WTC11 (cell line): Measurements from ENCODE around the gene SLC20A1. TPM values are rescaled to one million over a fixed set of nuclear protein-coding genes. Genes with fewer than 3 reads are reported as not detected.

Experiments
- ATAC-seq: fragments of 200-7000 bp; cut with Tn5 transposase; 2 replicates; pipeline ENCODE4 v1.10.0; 2021; ENCODE audit warnings: mild to moderate bottlenecking, moderate library complexity
- CTCF ChIA-PET: fragments of 300-600 bp; sonication (Branson Sonifier 250); formaldehyde crosslinking; loops from one replicate; lab custom pipeline; 2021; ENCODE audit warnings: antibody characterized with exemption; lab: Charles Lee
- POLR2A ChIA-PET: fragments of 350-600 bp; sonication (Branson Sonifier 250); formaldehyde crosslinking; loops from one replicate; lab custom pipeline; 2021; ENCODE audit warnings: antibody characterized with exemption; lab: Charles Lee
- DNase-seq: peaks from one replicate; pipeline ENCODE4 v3.0.0; 2021; ENCODE audit warnings: low spot score
- H3K27ac Mint-ChIP-seq: 2 replicates; pipeline ENCODE4 v1.8.0; 2021; ENCODE audit warnings: mixed read lengths
- H3K27me3 Mint-ChIP-seq: 2 replicates; pipeline ENCODE4 v1.8.0; 2021; ENCODE audit warnings: low read depth, mild to moderate bottlenecking, moderate library complexity, mixed read lengths
- H3K36me3 Mint-ChIP-seq: 2 replicates; pipeline ENCODE4 v1.8.0; 2021; ENCODE audit warnings: mixed read lengths
- H3K4me1 Mint-ChIP-seq: 2 replicates; pipeline ENCODE4 v1.8.0; 2022; ENCODE audit warnings: mixed read lengths
- H3K4me3 Mint-ChIP-seq: 2 replicates; pipeline ENCODE4 v1.8.0; 2021; ENCODE audit warnings: mild to moderate bottlenecking, moderate library complexity, mixed read lengths
- H3K9me3 Mint-ChIP-seq: 2 replicates; pipeline ENCODE4 v1.8.0; 2021; ENCODE audit warnings: mixed read lengths
- ARID4B ChIP-seq: sonication (generic); formaldehyde crosslinking; IDR thresholded peaks from 2 replicates; pipeline ENCODE4 v1.8.0; 2023; ENCODE audit warnings: missing genetic modification reagents, mild to moderate bottlenecking, borderline replicate concordance
- CDX4 ChIP-seq: fragments of 250-450 bp; sonication (Bioruptor Pico); IDR thresholded peaks from 2 replicates; pipeline ENCODE4 v1.9.0; 2021; ENCODE audit warnings: moderate library complexity, mild to moderate bottlenecking, inconsistent platforms, borderline replicate concordance
- CREM ChIP-seq: sonication (generic); formaldehyde crosslinking; IDR thresholded peaks from 2 replicates; pipeline ENCODE4 v1.8.1; 2022; ENCODE audit warnings: mild to moderate bottlenecking, missing genetic modification reagents, moderate library complexity
- E2F4 ChIP-seq: sonication (generic); formaldehyde crosslinking; IDR thresholded peaks from 2 replicates; pipeline ENCODE4 v1.8.1; 2022; ENCODE audit warnings: low read depth, mild to moderate bottlenecking, moderate library complexity, missing genetic modification reagents, borderline replicate concordance
- ERG ChIP-seq: fragments of 250-450 bp; sonication (Bioruptor Pico); IDR thresholded peaks from 2 replicates; pipeline ENCODE4 v1.8.0; 2021; ENCODE audit warnings: mild to moderate bottlenecking
- FOXP1 ChIP-seq: sonication (generic); formaldehyde crosslinking; IDR thresholded peaks from 2 replicates; pipeline ENCODE4 v1.8.0; 2022; ENCODE audit warnings: missing genetic modification reagents, mild to moderate bottlenecking, moderate library complexity, borderline replicate concordance
- GABPB1 ChIP-seq: sonication (generic); formaldehyde crosslinking; IDR thresholded peaks from 2 replicates; pipeline ENCODE4 v1.8.1; 2023; ENCODE audit warnings: mild to moderate bottlenecking, missing genetic modification reagents
- HMGA2 ChIP-seq: fragments of 250-450 bp; sonication (Bioruptor Pico); IDR thresholded peaks from 2 replicates; pipeline ENCODE4 v1.4.0; 2021; ENCODE audit warnings: mild to moderate bottlenecking, moderate library complexity
- IRF2 ChIP-seq: sonication (generic); formaldehyde crosslinking; IDR thresholded peaks from 2 replicates; pipeline ENCODE4 v1.8.0; 2022; ENCODE audit warnings: low read depth, missing genetic modification reagents, borderline replicate concordance
- KAT7 ChIP-seq: sonication (generic); formaldehyde crosslinking; IDR thresholded peaks from 2 replicates; pipeline ENCODE4 v1.8.1; 2023; ENCODE audit warnings: missing genetic modification reagents, mild to moderate bottlenecking, borderline replicate concordance
- MXD4 ChIP-seq: fragments of 250-450 bp; sonication (Bioruptor Pico); IDR thresholded peaks from 2 replicates; pipeline ENCODE4 v1.8.0; 2021; ENCODE audit warnings: mild to moderate bottlenecking, moderate library complexity, borderline replicate concordance
- NFE2L1 ChIP-seq: sonication (generic); formaldehyde crosslinking; IDR thresholded peaks from 2 replicates; pipeline ENCODE4 v1.8.1; 2023; ENCODE audit warnings: missing genetic modification reagents
- NFYB ChIP-seq: sonication (generic); formaldehyde crosslinking; conservative IDR thresholded peaks from 2 replicates; pipeline ENCODE4 v1.8.0; 2022; ENCODE audit warnings: low read depth, missing genetic modification reagents
- NR1H2 ChIP-seq: sonication (generic); formaldehyde crosslinking; IDR thresholded peaks from 2 replicates; pipeline ENCODE4 v1.9.0; 2021; ENCODE audit warnings: mild to moderate bottlenecking, moderate library complexity, missing genetic modification reagents
- STAT6 ChIP-seq: sonication (generic); formaldehyde crosslinking; conservative IDR thresholded peaks from 2 replicates; pipeline ENCODE4 v1.8.1; 2023; ENCODE audit warnings: mild to moderate bottlenecking, low read depth, missing genetic modification reagents, moderate library complexity
- TEAD1 ChIP-seq: sonication (generic); formaldehyde crosslinking; IDR thresholded peaks from 2 replicates; pipeline ENCODE4 v1.8.0; 2022; ENCODE audit warnings: mild to moderate bottlenecking, missing genetic modification reagents
- USF2 ChIP-seq: sonication (generic); formaldehyde crosslinking; IDR thresholded peaks from 2 replicates; pipeline ENCODE4 v1.8.1; 2023; ENCODE audit warnings: mild to moderate bottlenecking, missing genetic modification reagents, moderate library complexity
- ZMAT4 ChIP-seq: fragments of 250-450 bp; sonication (Bioruptor Pico); IDR thresholded peaks from 2 replicates; pipeline ENCODE4 v1.9.0; 2021; ENCODE audit warnings: mild to moderate bottlenecking
- ZNF138 ChIP-seq: sonication (generic); formaldehyde crosslinking; conservative IDR thresholded peaks from 2 replicates; pipeline ENCODE4 v1.8.1; 2022; ENCODE audit warnings: mild to moderate bottlenecking, moderate library complexity, missing genetic modification reagents
- ZSCAN18 ChIP-seq: fragments of 250-450 bp; sonication (Bioruptor Pico); IDR thresholded peaks from 2 replicates; pipeline ENCODE4 v2.1.2; 2022; ENCODE audit warnings: mild to moderate bottlenecking, moderate library complexity
- total RNA-seq: library from RNA; stranded (reverse); gene quantifications from 3 replicates; pipeline ENCODE4 v1.2.3, GENCODE V29; 2021

SLC20A1 gene
- total RNA-seq, 1 experiment from 2014 or later, result 59.9 TPM

- Mint-ChIP-seq H3K4me1 (peaks cover 7% of the 10 kb centered on the region), H3K4me3 (no peak overlapping the region), H3K9me3 (no peaks in the 10 kb centered on the region), H3K27me3 (peaks cover 14% of the 10 kb centered on the region), H3K27ac (no peak overlapping the region), H3K36me3 (peaks cover 3% of the 10 kb centered on the region; the same call in 1 of the 2 replicates)
- POLR2A ChIA-PET, result no interaction called here
- CTCF ChIA-PET, result interaction anchor here (0.6 to 2.1 kb wide), 3 partner anchors 22 to 57 kb away, joined by 3 to 8 read pairs (median 3); no protein-coding TSS in a partner anchor
- TF ChIP-seq E2F4 (CRISPR knock-in tag) (no peak), CDX4 (CRISPR knock-in tag) (no peak), TEAD1 (CRISPR knock-in tag) (no peak), NFE2L1 (no peak), ZSCAN18 (CRISPR knock-in tag) (no peak)
- ATAC-seq (no peak), DNase-seq (no peak)
These were observed 23.9 kb downstream of the SLC20A1 start for GRCh38 chr2:112669667-112670066.

- no peak for ATAC-seq
- ChIA-PET POLR2A (no interaction called here), CTCF (interaction anchor here (0.7 to 2.1 kb wide), 4 partner anchors 22 to 271 kb away, joined by 3 to 8 read pairs (median 4); no protein-coding TSS in a partner anchor)
- no peaks in the 10 kb centered on the region for H3K36me3 Mint-ChIP-seq
- no peak overlapping the region for H3K4me3 Mint-ChIP-seq
- H3K27ac Mint-ChIP-seq, result no peak overlapping the region
- H3K4me1 Mint-ChIP-seq, result peaks cover 7% of the 10 kb centered on the region
- no peaks in the 10 kb centered on the region for H3K9me3 Mint-ChIP-seq
- no peak for DNase-seq
- TF ChIP-seq ZMAT4 (no peak), STAT6 (CRISPR knock-in tag) (no peak), KAT7 (CRISPR knock-in tag) (no peak), IRF2 (no peak), ERG (CRISPR knock-in tag) (no peak), USF2 (CRISPR knock-in tag) (no peak), NR1H2 (no peak), CREM (CRISPR knock-in tag) (no peak), ZNF138 (CRISPR knock-in tag) (no peak), MXD4 (no peak), HMGA2 (CRISPR knock-in tag) (no peak), NFYB (no peak), ARID4B (CRISPR knock-in tag) (no peak), FOXP1 (CRISPR knock-in tag) (no peak), GABPB1 (CRISPR knock-in tag) (no peak)
- H3K27me3 Mint-ChIP-seq, result peaks cover 15% of the 10 kb centered on the region
These were observed 24.7 kb downstream of the SLC20A1 start for GRCh38 chr2:112670252-112671022.
